Measurements from ENCODE around the gene BIRC7.
"Not testable (repeated sequence)": the region's sequence is repeated elsewhere in the genome, so short reads cannot be mapped to it uniquely, and the experiment has no call there.

BIRC7 gene

DNA sequence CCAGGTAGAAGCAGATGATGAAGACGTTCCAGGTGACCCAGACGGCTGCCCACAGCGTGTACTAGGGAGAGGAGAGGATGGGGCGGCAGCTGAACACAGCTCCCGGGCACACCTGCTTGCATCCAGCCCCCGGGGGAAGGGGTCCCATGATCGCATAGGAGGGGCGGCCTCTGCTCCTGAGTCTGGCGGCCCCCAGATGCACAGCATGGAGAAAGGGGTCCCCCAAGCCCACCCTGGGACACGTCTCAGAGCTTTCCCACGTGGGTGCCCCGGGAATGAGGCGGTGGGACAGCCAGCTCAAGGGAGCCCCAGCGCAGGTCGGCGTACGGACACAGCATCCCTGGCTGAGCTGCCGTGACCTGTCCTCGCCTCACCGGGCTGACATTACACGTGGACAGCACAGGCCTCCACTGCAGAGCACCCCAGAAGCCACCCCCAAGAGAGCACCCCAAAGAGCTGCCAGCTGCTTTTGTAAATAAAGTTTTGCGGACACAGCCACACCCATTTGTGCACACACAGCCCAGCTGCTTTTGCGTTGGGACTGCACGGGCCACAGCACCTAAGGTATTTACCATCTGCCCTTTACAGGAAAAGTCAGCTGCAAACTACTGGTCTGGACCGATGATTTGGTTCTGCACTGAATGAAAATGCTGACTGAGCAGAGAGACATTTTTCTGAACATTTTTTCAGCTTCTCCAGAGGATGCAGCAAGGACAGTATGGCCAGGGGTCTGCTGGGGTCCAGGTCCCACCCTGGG lies 13.3 kb downstream of the BIRC7 start:
- DNase-seq (ENCODE audit: low spot score), result no peak

DNA sequence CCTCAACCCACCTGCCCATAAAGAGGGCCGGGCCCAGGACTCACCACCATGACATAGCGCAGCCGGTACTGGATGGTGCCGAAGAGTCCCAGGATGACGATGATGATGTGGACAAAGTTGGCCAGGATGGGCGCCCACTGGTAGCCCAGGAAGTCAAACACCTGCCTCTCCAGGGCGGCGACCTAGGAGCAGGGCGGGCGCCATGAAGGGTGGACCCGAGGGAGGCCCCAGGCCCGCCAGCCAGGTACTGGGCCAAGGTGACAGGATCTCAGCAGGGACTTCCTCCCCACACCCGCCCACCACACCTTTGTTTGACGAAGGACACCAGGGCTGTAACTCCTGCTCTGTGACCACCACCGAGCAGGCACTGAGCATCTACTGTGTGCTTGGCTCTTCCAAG lies 14.2 kb downstream of the BIRC7 start:
- no peak for DNase-seq (ENCODE audit: low spot score)

DNA sequence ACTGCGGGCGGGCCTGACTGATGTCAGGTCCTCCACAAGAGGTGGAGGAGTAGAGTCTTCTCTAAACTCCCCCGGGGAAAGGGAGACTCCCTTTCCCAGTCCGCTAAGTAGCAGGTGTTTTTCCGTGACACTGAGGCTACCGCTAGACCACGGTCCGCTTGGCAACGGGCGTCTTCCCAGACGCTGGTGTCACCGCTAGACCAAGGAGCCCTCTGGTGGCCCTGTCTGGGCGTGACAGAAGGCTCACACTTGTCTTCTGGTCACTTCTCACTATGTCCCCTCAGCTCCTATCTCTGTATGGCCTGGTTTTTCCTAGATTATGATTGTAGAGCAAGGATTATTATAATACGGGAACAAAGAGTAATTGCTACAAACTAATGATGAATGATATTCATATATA lies 15.6 kb downstream of the BIRC7 start:
- DNase-seq (ENCODE audit: low spot score), result not testable (repeated sequence)

- no peak for DNase-seq (ENCODE audit: low spot score)
Observed at GRCh38 chr20:63252284-63252711, 16.6 kb downstream of the BIRC7 start.

- no peak for DNase-seq (ENCODE audit: low spot score)
Observed at GRCh38 chr20:63253065-63253437, 17.3 kb downstream of the BIRC7 start.

DNA sequence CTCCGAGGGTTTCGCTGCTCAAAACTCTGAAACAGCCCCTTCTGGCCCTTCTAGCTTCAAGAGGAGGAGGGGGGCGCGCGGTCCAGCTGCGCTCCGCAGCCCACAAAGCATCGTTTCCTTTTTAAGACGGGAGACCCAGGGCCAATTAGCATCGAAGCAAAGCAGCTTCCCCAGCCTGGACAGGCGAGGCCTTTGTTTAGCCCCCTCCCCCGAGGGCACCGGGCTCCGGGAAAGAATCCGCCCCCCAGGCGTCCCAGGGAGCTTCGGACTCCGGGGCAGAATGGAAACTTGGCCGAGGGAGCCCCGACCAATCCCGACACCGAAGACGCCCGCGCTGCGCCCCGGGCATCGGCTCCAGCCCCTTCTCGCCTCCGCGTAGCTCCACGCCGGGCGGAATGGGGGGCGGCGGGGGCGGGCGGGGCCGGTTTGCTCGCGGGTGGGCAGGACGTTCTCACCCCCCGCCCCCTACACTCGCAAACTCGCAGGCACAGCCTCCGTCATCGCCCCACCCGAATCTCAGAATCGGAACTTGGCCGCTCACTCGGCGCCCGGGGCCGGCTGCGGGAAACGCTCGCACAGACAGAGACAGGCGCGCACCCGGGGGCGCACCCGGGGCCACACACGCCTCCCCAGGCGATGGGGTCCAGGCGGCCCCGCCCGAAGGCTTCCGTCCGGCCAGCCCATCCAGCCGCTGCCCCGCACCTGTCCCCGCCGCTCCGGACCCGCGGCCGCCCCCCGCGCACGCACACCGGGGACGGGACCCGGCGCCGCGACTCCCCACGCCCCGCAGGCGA lies 17.9 kb downstream of the BIRC7 start:
- DNase-seq (ENCODE audit: low spot score), result peak; percentile 87

GRCh38 chr20:63254232-63254605 lies 18.5 kb downstream of the BIRC7 start, which contains the start of gene NKAIN4:
NKAIN4 (minus strand) TSS chr20:63254463; CDS start chr20:63254450, 13 bp downstream.
- DNase-seq (ENCODE audit: low spot score), result peak; percentile 67

DNA sequence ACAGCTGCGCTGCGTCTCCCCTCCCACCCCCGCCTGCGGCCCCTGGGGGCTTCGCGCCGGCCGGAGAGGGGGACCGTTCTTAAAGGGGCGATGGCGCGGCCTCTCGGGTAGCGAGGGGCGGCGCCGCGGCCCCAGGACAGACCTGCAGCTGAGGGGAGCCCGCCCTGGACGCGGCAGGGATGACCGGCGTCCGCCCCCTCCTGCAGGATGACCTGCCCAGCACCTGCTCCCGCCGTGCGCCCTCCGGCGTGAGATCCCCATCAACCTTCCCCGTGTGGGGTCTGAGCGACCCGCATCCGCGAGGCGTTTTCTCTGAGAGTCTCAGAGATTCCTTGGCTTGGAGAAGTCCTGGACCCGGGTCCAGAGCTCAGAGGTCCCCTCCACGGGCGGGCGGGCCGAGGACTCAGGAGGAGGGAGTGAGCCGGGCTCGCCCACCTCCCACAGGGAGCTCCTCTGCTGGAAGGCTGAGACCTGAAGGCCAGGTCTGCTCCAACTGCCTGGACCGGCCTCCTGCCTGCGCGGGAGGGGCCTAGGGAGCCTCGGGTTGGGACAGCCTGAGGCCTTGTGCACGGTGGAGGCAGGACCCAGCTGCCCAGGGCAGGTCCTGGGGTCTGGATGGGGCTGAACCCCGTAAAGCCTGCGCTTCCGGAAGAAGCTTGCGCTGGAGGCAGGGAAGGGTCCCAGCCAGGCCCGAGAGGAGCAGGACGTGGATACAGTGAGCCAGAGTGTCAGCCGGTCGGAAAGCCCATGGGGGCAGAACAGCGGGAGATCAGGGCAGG lies 19.1 kb downstream of the BIRC7 start:
- DNase-seq (ENCODE audit: low spot score), result peak; percentile 77

GRCh38 chr20:63255931-63256704 lies 20.4 kb downstream of the BIRC7 start:
- no peak for DNase-seq (ENCODE audit: low spot score)

DNA sequence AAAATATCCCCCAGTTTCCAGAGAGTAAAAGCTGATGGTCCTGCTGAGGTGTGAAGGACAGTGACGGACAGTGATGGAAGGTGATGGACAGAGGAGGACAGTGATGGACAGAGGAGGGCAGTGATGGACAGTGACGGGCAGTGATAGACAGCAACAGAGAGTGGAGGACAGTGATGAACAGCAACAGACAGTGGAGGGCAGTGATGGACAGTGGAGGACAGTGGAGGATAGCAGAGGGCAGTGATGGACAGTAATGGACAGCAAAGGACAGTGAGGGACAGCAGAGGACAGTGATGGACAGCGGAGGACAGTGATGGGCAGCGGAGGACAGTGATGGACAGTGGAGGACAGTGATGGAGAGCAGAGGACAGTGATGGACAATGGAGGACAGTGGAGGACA lies 21.2 kb downstream of the BIRC7 start:
- no peak for DNase-seq (ENCODE audit: low spot score)

DNA sequence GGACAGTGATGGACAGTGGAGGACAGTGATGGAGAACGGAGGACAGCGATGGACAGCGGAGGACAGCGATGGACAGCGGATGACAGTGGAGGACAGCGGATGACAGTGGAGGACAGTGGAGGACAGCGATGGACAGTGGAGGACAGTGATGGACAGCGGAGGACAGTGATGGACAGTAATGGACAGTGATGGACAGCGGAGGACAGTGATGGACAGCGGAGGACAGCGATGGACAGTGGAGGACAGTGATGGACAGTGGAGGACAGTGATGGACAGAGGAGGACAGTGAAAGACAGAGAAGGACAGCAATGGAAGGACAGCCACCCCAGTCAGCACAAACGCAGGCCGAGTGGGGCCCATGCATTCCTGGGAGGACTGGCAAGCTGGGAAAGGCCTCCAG lies 21.9 kb downstream of the BIRC7 start:
- DNase-seq (ENCODE audit: low spot score), result no peak

DNA sequence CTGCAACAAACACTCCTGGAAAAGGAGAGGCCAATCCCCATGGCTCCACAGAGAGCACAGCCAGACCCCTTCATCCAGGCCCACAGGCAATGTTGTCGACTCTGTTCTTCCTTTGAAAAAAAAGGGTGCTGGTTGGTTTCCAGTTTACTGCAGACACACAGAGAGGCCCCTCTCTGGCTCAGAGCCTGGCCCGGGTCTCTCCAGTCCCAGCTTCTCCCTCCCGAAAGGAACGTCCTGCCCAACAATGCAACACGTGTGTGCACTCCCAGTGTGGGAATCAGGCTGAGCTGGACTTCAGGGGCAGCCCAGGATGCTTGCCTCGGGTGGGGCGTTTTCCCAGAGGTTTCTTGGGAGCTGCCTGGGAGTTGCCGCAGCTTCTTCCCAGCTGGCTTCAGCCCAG lies 23.1 kb downstream of the BIRC7 start:
- DNase-seq (ENCODE audit: low spot score), result no peak

DNA sequence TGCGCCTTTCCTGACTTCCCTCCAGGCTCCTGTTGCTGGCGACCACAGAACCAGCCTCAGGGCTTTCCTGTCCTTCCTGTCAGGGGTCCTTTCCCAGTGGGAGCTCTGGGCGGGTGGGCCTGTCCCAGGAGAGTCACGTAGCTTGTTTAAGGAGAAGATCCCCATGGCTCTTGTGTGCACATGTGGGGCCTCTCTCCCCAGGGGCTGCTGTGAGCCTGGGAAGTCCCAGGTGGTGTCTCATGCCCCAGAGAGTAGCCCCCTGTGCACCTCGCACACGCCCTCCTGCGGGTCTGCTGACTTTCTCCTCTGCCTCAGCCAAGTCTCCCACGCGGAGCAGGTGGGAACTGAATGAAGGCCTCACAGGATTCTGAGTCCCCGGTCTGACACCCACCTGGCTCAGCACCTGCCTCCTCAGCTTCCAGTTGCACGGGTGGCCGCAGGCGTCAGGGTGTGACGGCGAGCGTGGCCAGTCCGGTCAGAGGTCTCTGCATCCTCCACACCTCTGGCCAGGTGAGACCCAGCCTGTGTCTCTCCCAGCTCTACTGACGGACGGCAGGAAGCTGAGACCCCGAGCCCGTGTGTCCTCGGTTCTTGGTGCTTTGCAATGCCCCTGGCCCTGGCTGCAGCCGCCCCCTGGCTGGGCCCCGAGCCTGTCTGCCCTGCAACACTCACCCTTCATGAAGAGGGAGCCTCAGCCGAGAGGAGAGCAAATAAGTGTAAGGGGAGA lies 24.2 kb downstream of the BIRC7 start:
- no peak for DNase-seq (ENCODE audit: low spot score)

DNA sequence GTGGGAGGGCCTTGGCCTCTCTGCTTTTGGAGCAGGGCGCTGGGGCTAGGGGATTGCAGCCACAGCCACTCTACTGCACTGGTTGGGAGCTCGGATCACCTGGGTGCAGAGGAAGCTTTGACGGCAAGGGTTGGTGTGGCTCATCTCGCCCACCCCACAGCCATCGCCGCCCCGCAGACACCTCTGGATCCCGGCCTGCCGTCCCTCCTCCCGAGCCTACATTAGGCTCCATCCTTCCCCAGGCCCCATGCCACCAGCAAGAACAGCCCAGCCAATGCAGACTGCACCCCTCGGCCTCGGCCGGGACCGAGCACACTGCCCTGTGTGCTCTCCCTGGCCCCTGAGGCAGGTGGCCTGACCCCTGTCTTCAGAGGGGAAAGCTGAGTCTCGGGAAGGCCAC lies 24.8 kb downstream of the BIRC7 start:
- DNase-seq (ENCODE audit: low spot score), result no peak

DNA sequence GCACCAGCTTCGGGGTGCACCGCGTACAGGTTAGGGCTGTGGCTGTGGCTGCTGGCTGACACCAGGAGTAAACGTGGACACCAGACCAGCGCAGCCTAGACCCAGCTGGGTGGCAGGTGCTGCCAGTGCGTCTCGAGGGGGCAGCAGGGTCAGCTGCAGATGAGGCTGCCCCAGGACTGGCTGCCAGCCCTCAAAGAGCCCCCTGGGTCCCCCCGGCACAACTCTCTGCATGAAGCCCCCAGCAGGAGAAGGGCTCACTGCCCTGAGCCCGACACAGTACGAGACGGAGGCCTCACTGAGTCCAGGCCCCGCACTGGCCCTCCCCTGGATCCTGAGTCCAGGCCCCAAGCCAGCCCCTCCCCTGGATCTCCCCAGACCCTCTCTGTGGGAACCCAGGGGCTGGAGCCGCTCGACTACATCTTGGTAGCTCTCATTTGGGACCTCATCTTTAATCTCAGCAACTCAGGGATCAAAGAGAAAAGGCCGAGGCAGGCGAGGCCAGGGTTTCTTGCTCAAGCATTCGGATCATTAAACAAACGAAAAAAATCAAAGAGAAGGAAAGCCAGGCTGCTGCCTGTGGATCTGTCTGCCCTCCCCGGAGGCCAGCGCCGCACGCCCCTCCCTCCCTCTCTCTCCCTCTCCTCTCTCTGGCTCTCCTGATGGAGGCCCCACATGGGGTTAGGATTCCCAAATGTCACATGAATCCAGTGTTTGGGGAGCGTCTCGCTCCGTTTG lies 25.5 kb downstream of the BIRC7 start:
- DNase-seq (ENCODE audit: low spot score), result no peak

DNA sequence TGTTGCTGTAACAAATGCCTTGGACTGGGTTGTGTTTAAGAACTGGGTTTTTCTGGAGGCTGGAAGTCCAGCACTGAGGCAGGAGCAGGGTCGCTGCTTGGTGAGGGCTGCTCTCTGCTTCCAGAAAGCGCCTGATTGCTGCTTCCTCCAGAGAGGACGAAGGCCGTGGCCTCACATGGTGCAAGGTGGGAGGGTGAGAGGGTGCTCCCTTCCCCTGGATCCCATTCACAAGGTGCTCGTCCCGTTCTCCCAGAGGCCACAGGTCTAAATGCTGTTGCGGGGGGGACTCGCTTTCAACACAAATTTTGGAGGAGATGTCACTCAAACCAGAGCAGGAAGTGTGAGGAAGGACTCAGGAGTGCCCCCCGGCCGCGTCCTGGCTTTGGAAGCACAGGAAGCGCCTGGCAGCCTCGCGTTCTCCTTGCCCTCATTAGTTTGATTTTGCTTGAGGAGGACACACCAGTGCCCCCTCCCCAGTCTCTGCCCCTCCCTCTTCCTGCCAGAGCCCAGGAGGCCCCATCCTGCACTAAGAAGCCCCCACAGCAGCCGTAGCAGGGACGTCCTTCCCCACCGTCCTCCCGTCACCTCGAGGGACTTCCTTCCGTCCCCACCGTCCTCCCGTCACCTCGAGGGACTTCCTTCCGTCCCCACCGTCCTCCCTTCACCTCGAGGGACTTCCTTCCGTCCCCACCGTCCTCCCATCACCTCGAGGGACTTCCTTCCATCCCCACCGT lies 26.3 kb downstream of the BIRC7 start:
- DNase-seq (ENCODE audit: low spot score), result no peak

- no peak for DNase-seq (ENCODE audit: low spot score)
Observed at GRCh38 chr20:63262836-63263235, 27.1 kb downstream of the BIRC7 start.

- no peak for DNase-seq (ENCODE audit: low spot score)
Observed at GRCh38 chr20:63264000-63264399, 28.3 kb downstream of the BIRC7 start.

GRCh38 chr20:63264519-63264918 lies 28.8 kb downstream of the BIRC7 start:
- no peak for DNase-seq (ENCODE audit: low spot score)
